ENCODE measurements around the gene PLAC8L1.

Gene PLAC8L1

GRCh38 chr5:146040527-146040926 is 64.8 kb downstream of the PLAC8L1 start:
- DNase-seq = no peak

- DNase-seq = no peak
Observed at GRCh38 chr5:146039420-146039819, 66.0 kb downstream of the PLAC8L1 start.

GRCh38 chr5:146034605-146035004 is 70.8 kb downstream of the PLAC8L1 start:
- DNase-seq = no peak

Measured in central memory CD4-positive, alpha-beta T cell (primary cell).